Mesothelial cell of epicardium (in vitro differentiated cells): Measurements from ENCODE around the gene IQCH. TPM values are rescaled to one million over a fixed set of nuclear protein-coding genes. Genes with fewer than 3 reads are reported as not detected.

Source experiments
- DNase-seq, 2 experiments: peaks; one replicate each; pipeline ENCODE4 v3.0.0; 2021; ENCODE audit warnings: low spot score in 2 of 2; ENCODE audit not compliant: unreplicated experiment in 2 of 2
- H3K27ac Mint-ChIP-seq: 2 replicates; pipeline ENCODE4 v1.8.0; 2021; ENCODE audit warnings: mixed read lengths
- H3K27me3 Mint-ChIP-seq: 2 replicates; pipeline ENCODE4 v1.8.0; 2021; ENCODE audit warnings: low read depth, mixed read lengths
- H3K36me3 Mint-ChIP-seq: 2 replicates; pipeline ENCODE4 v1.8.0; 2021; ENCODE audit warnings: mixed read lengths
- H3K4me1 Mint-ChIP-seq: 2 replicates; pipeline ENCODE4 v1.8.0; 2021; ENCODE audit warnings: mixed read lengths
- H3K4me3 Mint-ChIP-seq: 2 replicates; pipeline ENCODE4 v1.8.0; 2021; ENCODE audit warnings: mild to moderate bottlenecking, moderate library complexity, mixed read lengths
- H3K9me3 Mint-ChIP-seq: 2 replicates; pipeline ENCODE4 v1.8.0; 2021; ENCODE audit warnings: mixed read lengths
- CTCF ChIP-seq: fragments of 200-600 bp; sonication (generic); IDR thresholded peaks from one replicate; pipeline ENCODE4 v1.5.0; 2021; ENCODE audit warnings: antibody characterized with exemption; ENCODE audit not compliant: unreplicated experiment
- total RNA-seq: library from RNA; stranded (reverse); gene quantifications from 3 replicates; pipeline ENCODE4 v1.2.1, GENCODE V29; 2021

The IQCH gene
- total RNA-seq, 1 donor from 2014 or later: 0.98 TPM

DNA sequence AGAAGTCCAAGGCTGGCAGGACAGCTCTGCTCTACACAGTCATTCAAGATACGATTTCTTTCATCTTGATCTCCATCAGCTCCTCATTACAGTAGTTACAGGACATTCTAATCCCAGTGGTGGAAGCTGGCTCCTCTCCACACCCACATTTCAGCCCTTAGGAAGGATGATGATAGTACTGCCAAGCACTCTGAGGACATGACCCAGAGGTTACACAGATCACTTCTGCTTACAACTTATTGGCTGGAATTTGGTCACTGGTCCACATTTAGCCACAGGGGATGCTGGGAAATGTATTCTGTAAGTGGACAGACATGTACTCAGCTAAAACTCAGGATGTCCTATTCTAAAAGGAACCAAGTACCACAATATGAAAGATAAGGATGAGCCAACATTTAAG lies 77.1 kb downstream of the IQCH start:
- H3K36me3 Mint-ChIP-seq: peaks cover 4% of the 10 kb centered on the region
- DNase-seq: no peak
- H3K4me3 Mint-ChIP-seq: no peak overlapping the region

GRCh38 chr15:67335026-67335425 lies 80.4 kb downstream of the IQCH start:
- no peak for DNase-seq
- Mint-ChIP-seq H3K36me3 (no peaks in the 10 kb centered on the region), H3K27ac (no peak overlapping the region), H3K4me1 (no peaks in the 10 kb centered on the region), H3K9me3 (no peaks in the 10 kb centered on the region), H3K27me3 (peaks cover 2% of the 10 kb centered on the region), H3K4me3 (no peak overlapping the region)
- no peak for TF ChIP-seq CTCF

More for the DNA sequence above, 77.1 kb downstream of the IQCH start:
- Mint-ChIP-seq H3K9me3 (peaks cover 8% of the 10 kb centered on the region), H3K27me3 (peaks cover 2% of the 10 kb centered on the region), H3K27ac (no peak overlapping the region), H3K4me1 (no peaks in the 10 kb centered on the region)
- TF ChIP-seq CTCF: no peak

- Mint-ChIP-seq H3K4me1 (no peaks in the 10 kb centered on the region), H3K27me3 (peaks cover 2% of the 10 kb centered on the region), H3K36me3 (no peaks in the 10 kb centered on the region), H3K4me3 (no peak overlapping the region), H3K27ac (no peak overlapping the region), H3K9me3 (no peaks in the 10 kb centered on the region)
- DNase-seq: no peak
- no peak for TF ChIP-seq CTCF
Measured at GRCh38 chr15:67335534-67336222, 81.1 kb downstream of the IQCH start.

- H3K27ac Mint-ChIP-seq: no peak overlapping the region
- TF ChIP-seq CTCF: no peak
- H3K36me3 Mint-ChIP-seq: peaks cover 9% of the 10 kb centered on the region
- no peaks in the 10 kb centered on the region for H3K4me1 Mint-ChIP-seq
- no peaks in the 10 kb centered on the region for H3K27me3 Mint-ChIP-seq
- no peak for DNase-seq
- H3K9me3 Mint-ChIP-seq: peaks cover 14% of the 10 kb centered on the region
- no peak overlapping the region for H3K4me3 Mint-ChIP-seq
Measured at GRCh38 chr15:67340630-67341029, 86.0 kb downstream of the IQCH start.

DNA sequence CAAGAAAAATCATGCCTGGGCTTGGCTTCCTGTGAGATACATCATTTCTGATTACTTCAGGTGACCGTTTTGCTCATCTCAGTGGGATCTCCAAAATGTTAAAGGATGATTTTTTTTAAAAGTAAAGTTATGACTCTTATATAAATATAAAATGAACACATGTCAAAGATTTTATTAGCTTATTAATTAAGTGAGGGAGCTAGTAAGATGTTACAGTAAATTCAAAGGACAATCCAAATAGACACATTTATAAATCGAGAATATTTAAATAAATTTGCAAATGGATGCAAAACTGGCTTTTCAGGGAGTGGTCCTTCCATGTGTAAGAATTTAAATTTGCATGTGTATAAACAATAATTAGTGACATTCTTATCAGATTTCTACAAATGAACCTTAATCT lies 87.0 kb downstream of the IQCH start:
- Mint-ChIP-seq H3K4me1 (no peaks in the 10 kb centered on the region), H3K9me3 (peaks cover 15% of the 10 kb centered on the region), H3K4me3 (no peak overlapping the region), H3K27me3 (no peaks in the 10 kb centered on the region), H3K27ac (no peak overlapping the region), H3K36me3 (peaks cover 10% of the 10 kb centered on the region)
- no peak for TF ChIP-seq CTCF
- DNase-seq: no peak
